ENCODE data around the gene MAPKAP1.
A peak's percentile ranks its signal among the peaks of the same experiment; 100 is the strongest.

Gene MAPKAP1

GRCh38 chr9:125603478-125604021 is 103.5 kb downstream of the MAPKAP1 start:
- no peak for TF ChIP-seq CTCF (IDR thresholded peaks at IDR 0.05; ENCODE audit: low read length, missing control alignments)
- no peak for DNase-seq (ENCODE audit: low read depth)
- no peak overlapping the region for H3K4me3 ChIP-seq (replicated peaks; ENCODE audit: low read depth, low read length)

GRCh38 chr9:125601961-125602360 is 105.0 kb downstream of the MAPKAP1 start:
- no peak for DNase-seq (ENCODE audit: low read depth)
- H3K4me3 ChIP-seq (replicated peaks; ENCODE audit: low read depth, low read length): no peak overlapping the region
- no peak for TF ChIP-seq CTCF (IDR thresholded peaks at IDR 0.05; ENCODE audit: low read length, missing control alignments)

GRCh38 chr9:125600194-125600593 is 106.8 kb downstream of the MAPKAP1 start:
- H3K4me3 ChIP-seq (replicated peaks; ENCODE audit: low read depth, low read length): no peak overlapping the region
- no peak for TF ChIP-seq CTCF (IDR thresholded peaks at IDR 0.05; ENCODE audit: low read length, missing control alignments)
- peak; percentile 2 for DNase-seq (ENCODE audit: low read depth)

- no peak overlapping the region for H3K4me3 ChIP-seq (replicated peaks; ENCODE audit: low read depth, low read length)
- no peak for TF ChIP-seq CTCF (IDR thresholded peaks at IDR 0.05; ENCODE audit: low read length, missing control alignments)
- DNase-seq (ENCODE audit: low read depth): no peak
Measured at GRCh38 chr9:125594223-125594610, 112.8 kb downstream of the MAPKAP1 start.

- no peak for TF ChIP-seq CTCF (IDR thresholded peaks at IDR 0.05; ENCODE audit: low read length, missing control alignments)
- DNase-seq (ENCODE audit: low read depth): peak; percentile 4
- no peak overlapping the region for H3K4me3 ChIP-seq (replicated peaks; ENCODE audit: low read depth, low read length)
Measured at GRCh38 chr9:125593581-125594222, 113.3 kb downstream of the MAPKAP1 start.

GRCh38 chr9:125591888-125592287 is 115.1 kb downstream of the MAPKAP1 start:
- no peak overlapping the region for H3K4me3 ChIP-seq (replicated peaks; ENCODE audit: low read depth, low read length)
- TF ChIP-seq CTCF (IDR thresholded peaks at IDR 0.05; ENCODE audit: low read length, missing control alignments): no peak
- DNase-seq (ENCODE audit: low read depth): no peak

- no peak overlapping the region for H3K4me3 ChIP-seq (replicated peaks; ENCODE audit: low read depth, low read length)
- DNase-seq (ENCODE audit: low read depth): no peak
- TF ChIP-seq CTCF (IDR thresholded peaks at IDR 0.05; ENCODE audit: low read length, missing control alignments): no peak
Measured at GRCh38 chr9:125591245-125591644, 115.8 kb downstream of the MAPKAP1 start.
